Kidney (tissue), 14 donors: Measurements from ENCODE around the gene LSAMP. TPM values are rescaled to one million over a fixed set of nuclear protein-coding genes. Genes with fewer than 3 reads are reported as not detected.

Experiments
- DNase-seq, 5 donors: peaks; one replicate each; pipeline ENCODE4 v3.0.0-alpha.2; 2013 to 2020
- FAIRE-seq: peaks from 2 replicates; lab custom pipeline; 2012; peaks lifted over from hg19 to GRCh38; lab: Jason Lieb, UNC
- H3K27ac ChIP-seq, 2 donors: one replicate each; pipeline ENCODE4 v1.7.0; 2013; ENCODE audit warnings: low read depth in 2 of 2, low read length in 2 of 2, inconsistent platforms in 1 of 2
- H3K27me3 ChIP-seq: one replicate; pipeline ENCODE4 v1.7.1; 2013; ENCODE audit warnings: low read length, inconsistent platforms; ENCODE audit not compliant: control insufficient read depth, insufficient read depth
- H3K36me3 ChIP-seq, 3 donors: one replicate each; pipeline versions ENCODE4 v1.7.0 to v1.7.1; 2013; ENCODE audit warnings: low read length in 3 of 3, control low read depth in 1 of 3, inconsistent platforms in 1 of 3; ENCODE audit not compliant: insufficient read depth in 3 of 3, control insufficient read depth in 2 of 3
- H3K4me1 ChIP-seq, 3 donors: one replicate each; pipeline versions ENCODE4 v1.7.0 to v1.7.1; 2013; ENCODE audit warnings: low read length in 3 of 3, inconsistent platforms in 1 of 3, low read depth in 1 of 3; ENCODE audit not compliant: control insufficient read depth in 2 of 3, insufficient read depth in 2 of 3
- H3K4me3 ChIP-seq, 3 donors: one replicate each; pipeline versions ENCODE4 v1.7.0 to v1.8.1; 2013; ENCODE audit warnings: low read length in 3 of 3, control low read depth in 1 of 3, inconsistent platforms in 1 of 3
- H3K9ac ChIP-seq, 3 donors: one replicate each; pipeline versions ENCODE4 v1.7.0 to v1.7.1; 2013; ENCODE audit warnings: low read length in 3 of 3, control low read depth in 1 of 3, inconsistent platforms in 1 of 3
- H3K9me3 ChIP-seq, 3 donors: one replicate each; pipeline versions ENCODE4 v1.7.0 to v1.7.1; 2013; ENCODE audit warnings: low read length in 3 of 3, control low read depth in 1 of 3, inconsistent platforms in 1 of 3; ENCODE audit not compliant: control insufficient read depth in 2 of 3, insufficient read depth in 1 of 3
- intact Hi-C: fragments of 100-400 bp; cut with DNase I; formaldehyde crosslinking; loops from one replicate; pipeline ENCODE4 v1.11.1; 2022
- polyA plus RNA-seq: library from polyadenylated mRNA; stranded (reverse); fragments of 350-450 nt; fragmentation: Illumina TruSeq; extraction: RNeasy Lipid Tissue Mini Kit (QIAGEN cat#74804); gene quantifications from one replicate; pipeline ENCODE4 v1.2.3, GENCODE V29; 2014; ENCODE audit warnings: low read depth, low replicate concordance; ENCODE audit not compliant: insufficient read depth
- total RNA-seq: library from RNA; stranded (reverse); fragmentation: NEBNext Ultra II Directional; extraction: Animal tissue kit (Norgen Biotek cat#: 25700); gene quantifications from one replicate; pipeline ENCODE4 v1.2.1, GENCODE V29; 2021
- TF ChIP-seq, protein P1 (sequence below): IDR thresholded peaks from 3 replicates; pipeline ENCODE4 v1.5.1; 2012; ENCODE audit warnings: mild to moderate bottlenecking, moderate library complexity, borderline replicate concordance; ENCODE audit not compliant: insufficient read depth; ENCODE audit errors: extremely low read depth
- donor health status: control.
- donor health status: control.
- donor health status: control.
- donor health status: control.
- donor health status: control.
- donor health status: DM: yes; HTN: yes; CAD: no.
- donor health status: Normal renal cell carcinoma (clear cell type).

LSAMP gene
- total and polyA plus RNA-seq, 2 donors from 2014 or later, result 1.4 to 3.5 TPM

DNA sequence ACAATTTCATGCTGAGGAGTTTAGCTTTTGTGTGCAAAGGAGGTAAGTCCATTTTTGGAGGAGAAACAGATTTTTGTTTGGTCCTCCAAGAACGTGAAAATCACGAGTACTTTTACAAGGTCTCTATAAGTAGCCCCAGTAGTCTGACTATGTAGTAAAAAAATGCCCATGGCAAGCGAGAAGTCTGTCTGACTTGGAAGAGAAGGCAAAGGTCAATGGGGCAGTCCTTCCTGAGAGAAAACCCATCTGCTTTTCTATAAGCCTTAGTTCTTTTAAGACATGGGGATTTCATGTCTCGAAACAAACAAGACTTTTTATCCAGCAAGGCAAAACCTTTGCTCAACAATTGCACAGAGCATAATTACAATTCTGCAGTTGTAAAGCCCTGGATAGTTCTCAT lies 638.8 kb downstream of the LSAMP start:
- H3K36me3 ChIP-seq, result no peaks in the 10 kb centered on the region
- no peaks in the 10 kb centered on the region for H3K27me3 ChIP-seq
- H3K4me1 ChIP-seq, result peaks cover 0 to 4% (median 0%) of the 10 kb centered on the region in 3 donors
- H3K27ac ChIP-seq, result no peak overlapping the region
- no peak overlapping the region for H3K4me3 ChIP-seq
- H3K9ac ChIP-seq, result no peak overlapping the region
- intact Hi-C loops, result no loop called here
- no peak for FAIRE-seq
- TF ChIP-seq, protein P1, sequence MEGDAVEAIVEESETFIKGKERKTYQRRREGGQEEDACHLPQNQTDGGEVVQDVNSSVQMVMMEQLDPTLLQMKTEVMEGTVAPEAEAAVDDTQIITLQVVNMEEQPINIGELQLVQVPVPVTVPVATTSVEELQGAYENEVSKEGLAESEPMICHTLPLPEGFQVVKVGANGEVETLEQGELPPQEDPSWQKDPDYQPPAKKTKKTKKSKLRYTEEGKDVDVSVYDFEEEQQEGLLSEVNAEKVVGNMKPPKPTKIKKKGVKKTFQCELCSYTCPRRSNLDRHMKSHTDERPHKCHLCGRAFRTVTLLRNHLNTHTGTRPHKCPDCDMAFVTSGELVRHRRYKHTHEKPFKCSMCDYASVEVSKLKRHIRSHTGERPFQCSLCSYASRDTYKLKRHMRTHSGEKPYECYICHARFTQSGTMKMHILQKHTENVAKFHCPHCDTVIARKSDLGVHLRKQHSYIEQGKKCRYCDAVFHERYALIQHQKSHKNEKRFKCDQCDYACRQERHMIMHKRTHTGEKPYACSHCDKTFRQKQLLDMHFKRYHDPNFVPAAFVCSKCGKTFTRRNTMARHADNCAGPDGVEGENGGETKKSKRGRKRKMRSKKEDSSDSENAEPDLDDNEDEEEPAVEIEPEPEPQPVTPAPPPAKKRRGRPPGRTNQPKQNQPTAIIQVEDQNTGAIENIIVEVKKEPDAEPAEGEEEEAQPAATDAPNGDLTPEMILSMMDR, result no peak
- no peaks in the 10 kb centered on the region for H3K9me3 ChIP-seq
- no peak for DNase-seq

DNA sequence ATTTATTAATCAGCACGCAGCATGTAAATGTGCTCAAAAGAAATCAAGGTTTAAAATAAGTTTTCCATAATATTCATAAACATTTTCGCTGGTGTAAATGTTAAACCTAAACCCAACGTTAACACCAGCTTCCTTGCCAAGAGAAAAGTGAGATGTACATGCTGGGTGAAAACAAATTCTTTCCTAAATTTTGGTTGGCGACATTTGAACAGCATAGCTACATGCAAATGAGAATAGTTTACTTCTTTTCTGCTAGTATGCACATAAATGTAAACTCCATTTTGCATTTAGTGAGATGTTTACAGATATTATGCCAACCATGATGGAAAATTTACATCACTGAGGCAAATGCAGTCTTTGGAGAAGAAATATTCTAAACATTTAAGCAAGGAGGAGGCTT lies 639.8 kb downstream of the LSAMP start:
- H3K4me3 ChIP-seq, result no peak overlapping the region
- H3K36me3 ChIP-seq, result no peaks in the 10 kb centered on the region
- no peak for DNase-seq
- peaks cover 0 to 4% (median 0%) of the 10 kb centered on the region in 3 donors for H3K4me1 ChIP-seq
- no peak overlapping the region for H3K27ac ChIP-seq
- no peaks in the 10 kb centered on the region for H3K9me3 ChIP-seq
- no peak overlapping the region for H3K9ac ChIP-seq
- intact Hi-C loops, result no loop called here
- H3K27me3 ChIP-seq, result no peaks in the 10 kb centered on the region
- no peak for FAIRE-seq
- TF ChIP-seq, protein P1, result no peak

DNA sequence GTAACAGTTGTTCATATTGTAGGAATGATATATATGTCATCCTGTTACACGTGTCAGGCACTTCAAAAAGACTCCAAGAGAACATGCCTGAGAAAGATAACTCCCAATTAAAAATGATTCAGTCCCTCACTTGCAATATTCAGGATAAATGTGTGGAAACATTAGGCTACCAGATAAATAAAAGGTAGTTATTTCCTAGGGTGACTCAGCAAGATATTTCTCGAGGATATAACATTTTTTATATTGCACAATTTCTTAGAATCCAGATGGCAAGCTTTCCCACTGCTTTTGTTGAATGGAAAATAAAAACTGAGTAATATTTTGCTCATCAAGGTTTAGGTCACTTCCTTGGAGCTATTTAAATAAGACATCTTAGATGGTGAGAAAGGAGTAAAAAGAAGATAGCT lies 640.6 kb downstream of the LSAMP start:
- H3K4me1 ChIP-seq, result peaks cover 0 to 4% (median 0%) of the 10 kb centered on the region in 3 donors
- intact Hi-C loops, result no loop called here

More for the DNA sequence above, 640.6 kb downstream of the LSAMP start:
- H3K4me3 ChIP-seq, result no peak overlapping the region
- H3K9me3 ChIP-seq, result no peaks in the 10 kb centered on the region
- no peaks in the 10 kb centered on the region for H3K27me3 ChIP-seq
- H3K9ac ChIP-seq, result no peak overlapping the region
- no peak overlapping the region for H3K27ac ChIP-seq
- H3K36me3 ChIP-seq, result no peaks in the 10 kb centered on the region
- no peak for FAIRE-seq
- TF ChIP-seq, protein P1, result no peak
- DNase-seq, result no peak
